IMR-90 (cell line): ENCODE data around the gene ATOH8. TPM values are rescaled to one million over a fixed set of nuclear protein-coding genes. Genes with fewer than 3 reads are reported as not detected.

ENCODE experiments used
- ATAC-seq: fragments of 200-7000 bp; cut with Tn5 transposase; 2 replicates; pipeline ENCODE4 v1.9.1; 2020; ENCODE audit warnings: low read depth, mild to moderate bottlenecking, moderate library complexity
- BruUV-seq: library from RNA; stranded (reverse); fragments of 400-500 nt; replicated peaks from 2 replicates; lab custom pipeline; 2021; lab: Mats Ljungman, UMichigan
- CTCF ChIA-PET: fragments of 300-600 bp; formaldehyde crosslinking; extraction: SDS; loops from one replicate; lab custom pipeline; 2021; ENCODE audit warnings: antibody characterized with exemption; lab: Yijun Ruan, JAX
- POLR2A ChIA-PET: fragments of 300-600 bp; sonication (Branson Sonifier 250); formaldehyde crosslinking; loops from one replicate; lab custom pipeline; 2022; ENCODE audit warnings: antibody characterized with exemption; ENCODE audit not compliant: unreplicated experiment; lab: Charles Lee
- DNase-seq: peaks from one replicate; pipeline ENCODE4 v3.0.0; 2013
- H2AFZ ChIP-seq: replicated peaks from 2 replicates; pipeline ENCODE3; 2013; ENCODE audit warnings: low read length, mild to moderate bottlenecking; ENCODE audit not compliant: poor library complexity
- H2AK5ac ChIP-seq: 2 replicates; pipeline ENCODE4 v1.6.1; 2013; ENCODE audit warnings: low read depth, low read length, inconsistent platforms
- H2AK9ac ChIP-seq: replicated peaks from 2 replicates; pipeline ENCODE3; 2013; ENCODE audit warnings: mild to moderate bottlenecking, low read depth, low read length, moderate library complexity; ENCODE audit not compliant: poor library complexity
- H2BK120ac ChIP-seq: 2 replicates; pipeline ENCODE4 v1.6.1; 2013; ENCODE audit warnings: low read depth, low read length, inconsistent platforms
- H2BK15ac ChIP-seq: 3 replicates; pipeline ENCODE4 v1.6.1; 2013; ENCODE audit warnings: low read depth, low read length, inconsistent platforms
- H2BK20ac ChIP-seq: 2 replicates; pipeline ENCODE4 v1.6.1; 2013; ENCODE audit warnings: low read depth, mild to moderate bottlenecking, inconsistent platforms, low read length, moderate library complexity
- H2BK5ac ChIP-seq: 2 replicates; pipeline ENCODE4 v1.6.1; 2013; ENCODE audit warnings: mild to moderate bottlenecking, low read depth, low read length, inconsistent platforms; ENCODE audit not compliant: poor library complexity, severe bottlenecking
- H3K14ac ChIP-seq: replicated peaks from 2 replicates; pipeline ENCODE4 v1.6.1; 2013; ENCODE audit warnings: low read depth, low read length, inconsistent platforms
- H3K18ac ChIP-seq: 2 replicates; pipeline ENCODE4 v1.6.1; 2013; ENCODE audit warnings: low read depth, low read length, control low read depth
- H3K23ac ChIP-seq: 2 replicates; pipeline ENCODE4 v1.6.1; 2013; ENCODE audit warnings: low read depth, low read length, inconsistent platforms
- H3K27ac ChIP-seq: 2 replicates; pipeline ENCODE4 v1.5.1; 2013; ENCODE audit warnings: mild to moderate bottlenecking, control low read depth, low read length; ENCODE audit not compliant: insufficient read depth
- H3K27me3 ChIP-seq: 2 replicates; pipeline ENCODE4 v1.6.1; 2013; ENCODE audit warnings: low read length; ENCODE audit not compliant: control insufficient read depth, insufficient read depth
- H3K36me3 ChIP-seq: 2 replicates; pipeline ENCODE4 v1.6.1; 2013; ENCODE audit warnings: low read length, mixed read lengths; ENCODE audit not compliant: control insufficient read depth, insufficient read depth
- H3K4ac ChIP-seq: 2 replicates; pipeline ENCODE4 v1.6.1; 2013; ENCODE audit warnings: low read depth, low read length, inconsistent platforms
- H3K4me1 ChIP-seq: 2 replicates; pipeline ENCODE4 v1.6.1; 2013; ENCODE audit warnings: low read length, mixed read lengths; ENCODE audit not compliant: control insufficient read depth, insufficient read depth
- H3K4me2 ChIP-seq: 2 replicates; pipeline ENCODE4 v1.6.1; 2013; ENCODE audit warnings: low read depth, mild to moderate bottlenecking, control low read depth, low read length, moderate library complexity
- H3K4me3 ChIP-seq: 2 replicates; pipeline ENCODE4 v1.5.1; 2013; ENCODE audit warnings: low read depth, mild to moderate bottlenecking, control low read depth, low read length, moderate library complexity; ENCODE audit not compliant: insufficient read depth
- H3K56ac ChIP-seq: 2 replicates; pipeline ENCODE4 v1.6.1; 2013; ENCODE audit warnings: low read length, inconsistent platforms; ENCODE audit not compliant: insufficient read depth; ENCODE audit errors: extremely low read depth
- H3K79me1 ChIP-seq, 2 experiments: 2 replicates each; pipeline ENCODE4 v1.6.1; 2013; ENCODE audit warnings: low read length in 2 of 2, inconsistent platforms in 1 of 2, low read depth in 1 of 2
- H3K9ac ChIP-seq: 2 replicates; pipeline ENCODE4 v1.6.1; 2013; ENCODE audit warnings: low read depth, low read length, control low read depth
- H3K9me1 ChIP-seq: 2 replicates; pipeline ENCODE4 v1.6.1; 2013; ENCODE audit warnings: low read length, inconsistent platforms; ENCODE audit not compliant: insufficient read depth
- H3K9me3 ChIP-seq: 2 replicates; pipeline ENCODE4 v1.6.1; 2013; ENCODE audit warnings: low read length; ENCODE audit not compliant: control insufficient read depth, insufficient read depth
- H4K20me1 ChIP-seq: 2 replicates; pipeline ENCODE4 v1.6.1; 2013; ENCODE audit warnings: low read length, inconsistent platforms; ENCODE audit not compliant: insufficient read depth
- H4K5ac ChIP-seq: 2 replicates; pipeline ENCODE4 v1.6.1; 2013; ENCODE audit warnings: mild to moderate bottlenecking, low read depth, low read length, control low read depth
- H4K8ac ChIP-seq, 2 experiments: 2 replicates each; pipeline ENCODE4 v1.6.1; 2013; ENCODE audit warnings: low read depth in 2 of 2, low read length in 2 of 2, control low read depth in 1 of 2, inconsistent platforms in 1 of 2
- H4K91ac ChIP-seq: 2 replicates; pipeline ENCODE4 v1.6.1; 2013; ENCODE audit warnings: low read depth, low read length, inconsistent platforms; ENCODE audit not compliant: insufficient read depth
- BHLHE40 ChIP-seq: fragments of 150-350 bp; IDR thresholded peaks from 2 replicates; pipeline ENCODE4 v1.6.1; 2016; ENCODE audit warnings: mild to moderate bottlenecking, low read depth, low read length
- CEBPB ChIP-seq: IDR thresholded peaks from 2 replicates; pipeline ENCODE4 v1.6.1; 2012; ENCODE audit warnings: low read depth, low read length, improper control_type of control experiment
- FOS ChIP-seq: fragments of 150-350 bp; IDR thresholded peaks from 2 replicates; pipeline ENCODE4 v1.6.1; 2016; ENCODE audit warnings: low read depth, low read length
- MAFK ChIP-seq: IDR thresholded peaks from 2 replicates; pipeline ENCODE4 v1.6.1; 2012; ENCODE audit warnings: low read depth, low read length, improper control_type of control experiment
- MAZ ChIP-seq: IDR thresholded peaks from 2 replicates; pipeline ENCODE4 v1.6.1; 2012; ENCODE audit warnings: low read depth, mild to moderate bottlenecking, low read length, improper control_type of control experiment, moderate library complexity, borderline replicate concordance
- MXI1 ChIP-seq: IDR thresholded peaks from 2 replicates; pipeline ENCODE4 v1.6.1; 2012; ENCODE audit warnings: low read depth, mild to moderate bottlenecking, low read length, moderate library complexity, borderline replicate concordance
- NFE2L2 ChIP-seq: fragments of 150-350 bp; IDR thresholded peaks from 2 replicates; pipeline ENCODE4 v1.6.1; 2016; ENCODE audit warnings: low read depth, mild to moderate bottlenecking, low read length
- POLR2A ChIP-seq: IDR thresholded peaks from 2 replicates; pipeline ENCODE4 v1.6.1; 2012; ENCODE audit warnings: mild to moderate bottlenecking, low read depth, low read length
- RAD21 ChIP-seq: IDR thresholded peaks from 2 replicates; pipeline ENCODE4 v1.6.1; 2012; ENCODE audit warnings: low read length, improper control_type of control experiment
- RCOR1 ChIP-seq: IDR thresholded peaks from 2 replicates; pipeline ENCODE4 v1.6.1; 2012; ENCODE audit warnings: mild to moderate bottlenecking, low read length, improper control_type of control experiment; ENCODE audit not compliant: insufficient replicate concordance
- RFX5 ChIP-seq: IDR thresholded peaks from 2 replicates; pipeline ENCODE4 v1.8.0; 2012; ENCODE audit warnings: low read depth, mild to moderate bottlenecking, low read length, moderate library complexity
- SMC3 ChIP-seq: fragments of 150-350 bp; IDR thresholded peaks from 2 replicates; pipeline ENCODE4 v1.6.1; 2016; ENCODE audit warnings: low read depth, mild to moderate bottlenecking, antibody characterized with exemption, low read length, moderate library complexity
- WGBS, 2 experiments: methylation state at CpG; one replicate each; pipeline versions ENCODE4 v1.1.5 to v1.1.7; 2013; ENCODE audit warnings: missing lambda C conversion rate in 2 of 2; ENCODE audit not compliant: insufficient read length in 1 of 2; ENCODE audit errors: extremely low coverage in 2 of 2; 5-methylcytosine and 5-hydroxymethylcytosine counted together
- dilution Hi-C: fragments of 300-500 bp; cut with HindIII; formaldehyde crosslinking; loops from one replicate; pipeline ENCODE4 v1.14.3; 2018; ENCODE audit warnings: low sequenced_read_pairs; ENCODE audit not compliant: unreplicated experiment
- in situ Hi-C: fragments of 300-500 bp; cut with MboI; formaldehyde crosslinking; loops from 3 replicates; pipeline ENCODE4 v1.14.3; 2019; ENCODE audit warnings: low sequenced_read_pairs, inconsistent platforms, mixed read lengths
- intact Hi-C: fragments of 100-400 bp; cut with micrococcal nuclease; formaldehyde crosslinking; loops from 2 replicates; pipeline ENCODE4 v1.10.0; 2022
- polyA plus RNA-seq, 3 experiments: library from polyadenylated mRNA; depleted of rRNA; stranded (reverse); fragments of >200 nt; gene quantifications; 2 replicates each; pipeline ENCODE4 v1.2.3, GENCODE V29; 2012; ENCODE audit warnings: low replicate concordance in 1 of 3
- total RNA-seq: library from RNA; depleted of rRNA; stranded (reverse); fragments of >200 nt; gene quantifications from 2 replicates; pipeline ENCODE4 v1.2.3, GENCODE V29; 2012
- TF ChIP-seq, protein P1 (sequence below): fragments of 150-350 bp; IDR thresholded peaks from 2 replicates; pipeline ENCODE4 v1.6.1; 2016; ENCODE audit warnings: low read depth, mild to moderate bottlenecking, low read length, moderate library complexity, borderline replicate concordance
- TF ChIP-seq, protein P2 (sequence below): conservative IDR thresholded peaks from 2 replicates; pipeline ENCODE4 v1.5.1; 2012; ENCODE audit warnings: mild to moderate bottlenecking, low read depth, low read length, improper control_type of control experiment
- TF ChIP-seq, protein P3 (sequence below): fragments of 150-350 bp; IDR thresholded peaks from 2 replicates; pipeline ENCODE4 v1.6.1; 2017; ENCODE audit warnings: mild to moderate bottlenecking, antibody characterized with exemption, low read length, low read depth

Gene ATOH8
- total and polyA plus RNA-seq, 2 of the 4 experiments (the other 2 are of a cell fraction): 7.9 to 9.0 TPM

DNA sequence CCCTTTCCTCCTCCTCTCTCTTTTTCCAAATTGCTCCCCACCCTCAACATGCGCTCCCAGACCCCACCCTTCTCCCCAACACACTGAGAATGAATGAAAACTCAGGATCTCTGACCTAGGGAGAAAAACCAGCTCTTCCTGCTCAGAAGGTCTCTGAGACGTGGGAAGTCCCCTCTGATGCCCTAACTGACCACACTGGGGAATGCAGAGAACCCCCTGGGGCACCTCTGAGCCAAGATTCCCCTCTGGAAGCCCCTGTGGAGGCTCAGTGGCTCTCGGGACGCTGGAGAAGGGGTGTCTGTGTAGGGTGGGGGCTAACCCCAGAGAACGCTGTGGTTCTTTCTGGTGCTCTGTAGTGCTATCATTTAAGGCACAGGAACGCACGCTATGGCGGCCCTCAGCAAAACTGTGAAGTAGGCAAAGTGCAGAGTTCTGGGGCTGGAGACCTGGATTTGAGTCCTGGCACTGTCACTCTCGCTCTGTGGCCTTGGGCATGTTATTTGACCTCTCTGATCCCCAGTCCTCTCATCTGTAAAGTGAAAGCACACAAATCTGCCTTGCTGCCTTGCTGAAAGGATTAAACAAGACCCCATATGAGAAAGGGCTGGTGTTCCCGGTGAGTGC, 17.1 kb downstream of the ATOH8 start:
- Histone ChIP-seq H3K9me1 (peaks cover 26% of the 10 kb centered on the region), H3K79me1 (peaks cover 26 to 71% of the 10 kb centered on the region in 2 experiments; a peak in 3 of 4 replicates), H3K4me3 (no peak overlapping the region), H2AK5ac (peak overlapping the region; percentile 99), H3K4me2 (no peak overlapping the region), H2AK9ac (peak overlapping the region; percentile 66), H2BK5ac (peak overlapping the region; percentile 81), H3K9me3 (no peaks in the 10 kb centered on the region), H4K20me1 (no peaks in the 10 kb centered on the region; the same call in 1 of the 2 replicates), H3K4me1 (peaks cover 46% of the 10 kb centered on the region), H3K36me3 (peaks cover 21% of the 10 kb centered on the region), H3K14ac (peak overlapping the region; percentile 92), H2BK15ac (peak overlapping the region; percentile 97; the same call in 2 of the 3 replicates), H2BK120ac (peak overlapping the region; percentile 93), H3K18ac (peak overlapping the region; percentile 25; the same call in 1 of the 2 replicates), H4K91ac (peak overlapping the region; percentile 99), H3K9ac (no peak overlapping the region; the same call in 1 of the 2 replicates), H2BK20ac (peak overlapping the region; percentile 98), H4K5ac (peak overlapping the region; percentile 23; the same call in 1 of the 2 replicates), H3K23ac (peak overlapping the region; percentile 94), H3K4ac (peak overlapping the region; percentile 95), H3K27me3 (no peaks in the 10 kb centered on the region), H2AFZ (peak overlapping the region; percentile 2), H4K8ac (peak overlapping the region; percentile 90 to 96), H3K56ac (peak overlapping the region; percentile 83; the same call in 1 of the 2 replicates), H3K27ac (0 out of 2 replicates have a peak overlapping the region, but pooled peaks have one; percentile 2)
- dilution Hi-C loops (no loop called here), in situ Hi-C loops (no loop called here), intact Hi-C loops (no loop called here)
- DNase-seq (no peak), ATAC-seq (no peak)
- WGBS, 2 experiments: 81% methylated on average over 3 of the region's 10 CpGs; no CpG with 5 or more reads in 1 of the 2 experiments
- CTCF ChIA-PET: interaction anchor here (1.1 to 2.6 kb wide), 6 partner anchors 9 to 43 kb away, joined by 3 to 20 read pairs (median 4); no protein-coding TSS in a partner anchor
- BruUV-seq: no TSS peak
- POLR2A ChIA-PET: no interaction called here
- no peak for TF ChIP-seq RAD21
- TF ChIP-seq MXI1: no peak
- TF ChIP-seq MAZ: no peak
- TF ChIP-seq SMC3: no peak
- no peak for TF ChIP-seq CEBPB
- no peak for TF ChIP-seq BHLHE40
- TF ChIP-seq RCOR1: no peak
- TF ChIP-seq, protein P1, sequence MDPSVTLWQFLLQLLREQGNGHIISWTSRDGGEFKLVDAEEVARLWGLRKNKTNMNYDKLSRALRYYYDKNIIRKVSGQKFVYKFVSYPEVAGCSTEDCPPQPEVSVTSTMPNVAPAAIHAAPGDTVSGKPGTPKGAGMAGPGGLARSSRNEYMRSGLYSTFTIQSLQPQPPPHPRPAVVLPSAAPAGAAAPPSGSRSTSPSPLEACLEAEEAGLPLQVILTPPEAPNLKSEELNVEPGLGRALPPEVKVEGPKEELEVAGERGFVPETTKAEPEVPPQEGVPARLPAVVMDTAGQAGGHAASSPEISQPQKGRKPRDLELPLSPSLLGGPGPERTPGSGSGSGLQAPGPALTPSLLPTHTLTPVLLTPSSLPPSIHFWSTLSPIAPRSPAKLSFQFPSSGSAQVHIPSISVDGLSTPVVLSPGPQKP: no peak
- TF ChIP-seq, protein P2, sequence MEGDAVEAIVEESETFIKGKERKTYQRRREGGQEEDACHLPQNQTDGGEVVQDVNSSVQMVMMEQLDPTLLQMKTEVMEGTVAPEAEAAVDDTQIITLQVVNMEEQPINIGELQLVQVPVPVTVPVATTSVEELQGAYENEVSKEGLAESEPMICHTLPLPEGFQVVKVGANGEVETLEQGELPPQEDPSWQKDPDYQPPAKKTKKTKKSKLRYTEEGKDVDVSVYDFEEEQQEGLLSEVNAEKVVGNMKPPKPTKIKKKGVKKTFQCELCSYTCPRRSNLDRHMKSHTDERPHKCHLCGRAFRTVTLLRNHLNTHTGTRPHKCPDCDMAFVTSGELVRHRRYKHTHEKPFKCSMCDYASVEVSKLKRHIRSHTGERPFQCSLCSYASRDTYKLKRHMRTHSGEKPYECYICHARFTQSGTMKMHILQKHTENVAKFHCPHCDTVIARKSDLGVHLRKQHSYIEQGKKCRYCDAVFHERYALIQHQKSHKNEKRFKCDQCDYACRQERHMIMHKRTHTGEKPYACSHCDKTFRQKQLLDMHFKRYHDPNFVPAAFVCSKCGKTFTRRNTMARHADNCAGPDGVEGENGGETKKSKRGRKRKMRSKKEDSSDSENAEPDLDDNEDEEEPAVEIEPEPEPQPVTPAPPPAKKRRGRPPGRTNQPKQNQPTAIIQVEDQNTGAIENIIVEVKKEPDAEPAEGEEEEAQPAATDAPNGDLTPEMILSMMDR: no peak
- TF ChIP-seq POLR2A: no peak
- TF ChIP-seq FOS: no peak
- TF ChIP-seq MAFK: no peak
- TF ChIP-seq NFE2L2: no peak
- TF ChIP-seq, protein P3, sequence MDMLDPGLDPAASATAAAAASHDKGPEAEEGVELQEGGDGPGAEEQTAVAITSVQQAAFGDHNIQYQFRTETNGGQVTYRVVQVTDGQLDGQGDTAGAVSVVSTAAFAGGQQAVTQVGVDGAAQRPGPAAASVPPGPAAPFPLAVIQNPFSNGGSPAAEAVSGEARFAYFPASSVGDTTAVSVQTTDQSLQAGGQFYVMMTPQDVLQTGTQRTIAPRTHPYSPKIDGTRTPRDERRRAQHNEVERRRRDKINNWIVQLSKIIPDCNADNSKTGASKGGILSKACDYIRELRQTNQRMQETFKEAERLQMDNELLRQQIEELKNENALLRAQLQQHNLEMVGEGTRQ: no peak
- TF ChIP-seq RFX5: no peak
